RWPE2 (cell line): ENCODE results near the gene ACCS.

ENCODE experiments used
- ATAC-seq: fragments of 200-7000 bp; cut with Tn5 transposase; 3 replicates; pipeline ENCODE4 v1.9.1; 2021; ENCODE audit warnings: low read depth
- DNase-seq: peaks from one replicate; pipeline ENCODE4 v3.0.0-alpha.2; 2020; ENCODE audit warnings: low spot score
- H3K27ac ChIP-seq: fragments of 450-650 bp; 2 replicates; pipeline ENCODE4 v1.5.1; 2017; ENCODE audit warnings: mild to moderate bottlenecking; ENCODE audit not compliant: poor library complexity, severe bottlenecking
- H3K27me3 ChIP-seq: fragments of 250-450 bp; sonication (Bioruptor Pico); 2 replicates; pipeline ENCODE4 v1.5.1; 2021; ENCODE audit warnings: mild to moderate bottlenecking, moderate library complexity; ENCODE audit not compliant: insufficient read depth, poor library complexity, severe bottlenecking
- H3K36me3 ChIP-seq: fragments of 250-450 bp; sonication (Bioruptor Pico); 2 replicates; pipeline ENCODE4 v1.5.1; 2020; ENCODE audit warnings: low read depth, mild to moderate bottlenecking, moderate library complexity
- H3K4me1 ChIP-seq: fragments of 250-450 bp; sonication (Bioruptor Pico); 2 replicates; pipeline ENCODE4 v1.5.1; 2021; ENCODE audit warnings: mild to moderate bottlenecking, moderate library complexity; ENCODE audit not compliant: insufficient read depth, poor library complexity, severe bottlenecking
- H3K4me3 ChIP-seq: fragments of 250-450 bp; sonication (Bioruptor Pico); 2 replicates; pipeline ENCODE4 v1.5.1; 2021; ENCODE audit warnings: mild to moderate bottlenecking, moderate library complexity; ENCODE audit not compliant: severe bottlenecking
- H3K9me3 ChIP-seq: fragments of 250-450 bp; sonication (Bioruptor Pico); 2 replicates; pipeline ENCODE4 v1.5.1; 2021; ENCODE audit warnings: mild to moderate bottlenecking, moderate library complexity; ENCODE audit not compliant: severe bottlenecking
- CTCF ChIP-seq: fragments of 450-650 bp; IDR thresholded peaks from one replicate; pipeline ENCODE4 v1.5.1; 2017; ENCODE audit warnings: mild to moderate bottlenecking, moderate library complexity; ENCODE audit not compliant: poor library complexity, severe bottlenecking

ACCS gene

GRCh38 chr11:44033411-44033850, 32.6 kb upstream of the ACCS start:
- no peak for ATAC-seq
- TF ChIP-seq CTCF, result no peak

GRCh38 chr11:44033856-44034255, 32.2 kb upstream of the ACCS start:
- Histone ChIP-seq H3K36me3 (no peaks in the 10 kb centered on the region), H3K9me3 (no peaks in the 10 kb centered on the region), H3K27me3 (no peaks in the 10 kb centered on the region), H3K27ac (no peak overlapping the region), H3K4me1 (no peaks in the 10 kb centered on the region), H3K4me3 (no peak overlapping the region)
- DNase-seq, result no peak
- ATAC-seq, result no peak
- no peak for TF ChIP-seq CTCF

More at GRCh38 chr11:44033411-44033850, 32.6 kb upstream of the ACCS start:
- H3K27ac ChIP-seq, result no peak overlapping the region
- no peaks in the 10 kb centered on the region for H3K4me1 ChIP-seq
- H3K4me3 ChIP-seq, result no peak overlapping the region
- DNase-seq, result no peak
- H3K9me3 ChIP-seq, result no peaks in the 10 kb centered on the region
- H3K36me3 ChIP-seq, result no peaks in the 10 kb centered on the region
- no peaks in the 10 kb centered on the region for H3K27me3 ChIP-seq

GRCh38 chr11:44034639-44035038, 31.4 kb upstream of the ACCS start:
- no peaks in the 10 kb centered on the region for H3K27me3 ChIP-seq
- H3K27ac ChIP-seq, result no peak overlapping the region
- no peak for DNase-seq
- H3K9me3 ChIP-seq, result no peaks in the 10 kb centered on the region
- TF ChIP-seq CTCF, result no peak
- ATAC-seq, result no peak
- H3K4me1 ChIP-seq, result no peaks in the 10 kb centered on the region
- H3K4me3 ChIP-seq, result no peak overlapping the region
- no peaks in the 10 kb centered on the region for H3K36me3 ChIP-seq

GRCh38 chr11:44036811-44037657, 29.0 kb upstream of the ACCS start:
- no peaks in the 10 kb centered on the region for H3K4me1 ChIP-seq
- peak; percentile 68 for TF ChIP-seq CTCF
- no peaks in the 10 kb centered on the region for H3K36me3 ChIP-seq
- peak; percentile 85 for ATAC-seq
- no peaks in the 10 kb centered on the region for H3K27me3 ChIP-seq
- no peak overlapping the region for H3K4me3 ChIP-seq
- DNase-seq, result no peak
- H3K9me3 ChIP-seq, result no peaks in the 10 kb centered on the region
- no peak overlapping the region for H3K27ac ChIP-seq

- Histone ChIP-seq H3K27ac (no peak overlapping the region), H3K9me3 (no peaks in the 10 kb centered on the region), H3K36me3 (no peaks in the 10 kb centered on the region), H3K4me1 (no peaks in the 10 kb centered on the region), H3K27me3 (no peaks in the 10 kb centered on the region), H3K4me3 (no peak overlapping the region)
- TF ChIP-seq CTCF, result peak; percentile 43
- DNase-seq (no peak), ATAC-seq (0 out of 3 replicates have a peak, but pooled peaks have one; percentile 10)
Observed at GRCh38 chr11:44037658-44037998, 28.4 kb upstream of the ACCS start.
